GM23338 (cell line): Measurements from ENCODE around the gene LRBA. TPM values are rescaled to one million over a fixed set of nuclear protein-coding genes. Genes with fewer than 3 reads are reported as not detected.

Experiments used
- ATAC-seq: fragments of 200-7000 bp; cut with Tn5 transposase; 3 replicates; pipeline ENCODE4 v1.9.1; 2020
- DNase-seq: peaks from one replicate; pipeline ENCODE4 v3.0.0-alpha.2; 2015; ENCODE audit warnings: low spot score
- H2AFZ ChIP-seq: fragments of 200-600 bp; sonication (generic); 2 replicates; pipeline ENCODE4 v1.8.0; 2016; ENCODE audit warnings: antibody characterized with exemption, mild to moderate bottlenecking, moderate library complexity
- H3F3A ChIP-seq: fragments of 200-600 bp; sonication (generic); replicated peaks from 2 replicates; pipeline ENCODE4 v1.8.0; 2017; ENCODE audit warnings: antibody characterized with exemption, mixed run types, low read depth
- H3K27ac ChIP-seq: fragments of 200-600 bp; sonication (generic); 2 replicates; pipeline ENCODE4 v1.6.1; 2016; ENCODE audit warnings: low read depth
- H3K27me3 ChIP-seq: fragments of 200-600 bp; sonication (generic); 2 replicates; pipeline ENCODE4 v1.8.0; 2016; ENCODE audit warnings: mild to moderate bottlenecking, mixed run types, moderate library complexity; ENCODE audit not compliant: insufficient read depth
- H3K36me3 ChIP-seq: fragments of 200-600 bp; sonication (generic); 2 replicates; pipeline ENCODE4 v1.8.0; 2016; ENCODE audit warnings: mild to moderate bottlenecking; ENCODE audit not compliant: insufficient read depth
- H3K4me1 ChIP-seq: fragments of 200-600 bp; sonication (generic); 2 replicates; pipeline ENCODE4 v1.8.0; 2016; ENCODE audit warnings: mild to moderate bottlenecking, moderate library complexity; ENCODE audit not compliant: insufficient read depth
- H3K4me2 ChIP-seq: fragments of 200-600 bp; sonication (generic); 2 replicates; pipeline ENCODE4 v1.7.1; 2017; ENCODE audit warnings: mixed run types
- H3K4me3 ChIP-seq: fragments of 200-600 bp; sonication (generic); 2 replicates; pipeline ENCODE4 v1.6.1; 2016; ENCODE audit warnings: mixed run types
- H3K79me2 ChIP-seq: fragments of 200-600 bp; sonication (generic); replicated peaks from 2 replicates; pipeline ENCODE4 v1.8.0; 2017; ENCODE audit warnings: mild to moderate bottlenecking; ENCODE audit not compliant: insufficient read depth
- H3K9me2 ChIP-seq: fragments of 200-600 bp; sonication (generic); 2 replicates; pipeline ENCODE4 v1.8.0; 2017; ENCODE audit not compliant: insufficient read depth
- H4K20me1 ChIP-seq: fragments of 200-600 bp; sonication (generic); replicated peaks from 2 replicates; pipeline ENCODE4 v1.8.0; 2017; ENCODE audit warnings: mild to moderate bottlenecking; ENCODE audit not compliant: insufficient read depth
- H3K27ac Mint-ChIP-seq: 2 replicates; pipeline ENCODE4 v1.8.0; 2020; ENCODE audit warnings: inconsistent platforms, mild to moderate bottlenecking, moderate library complexity, mixed read lengths
- H3K27me3 Mint-ChIP-seq: 3 replicates; pipeline ENCODE4 v1.8.0; 2022; ENCODE audit warnings: low read depth, mild to moderate bottlenecking, moderate library complexity, mixed read lengths, inconsistent platforms; ENCODE audit not compliant: insufficient read depth, poor library complexity
- H3K36me3 Mint-ChIP-seq: 3 replicates; pipeline ENCODE4 v1.8.0; 2021; ENCODE audit warnings: low read depth, mild to moderate bottlenecking, inconsistent platforms, moderate library complexity, mixed read lengths
- H3K4me1 Mint-ChIP-seq: 3 replicates; pipeline ENCODE4 v1.8.0; 2020; ENCODE audit warnings: mild to moderate bottlenecking, inconsistent platforms, mixed read lengths
- H3K4me3 Mint-ChIP-seq: 3 replicates; pipeline ENCODE4 v1.8.0; 2021; ENCODE audit warnings: moderate library complexity, mild to moderate bottlenecking, inconsistent platforms, mixed read lengths
- H3K9me3 Mint-ChIP-seq: 3 replicates; pipeline ENCODE4 v1.8.0; 2020; ENCODE audit warnings: moderate library complexity, mild to moderate bottlenecking, inconsistent platforms, mixed read lengths
- CTCF ChIP-seq, 2 experiments: fragments of 200-600 bp in 1 of 2; sonication (generic) in 1 of 2; conservative IDR thresholded peaks; 2 replicates each; pipeline versions ENCODE4 v1.5.1 to v1.6.1; 2016 to 2017; ENCODE audit warnings: antibody characterized with exemption in 2 of 2, low read depth in 2 of 2, mild to moderate bottlenecking in 2 of 2, moderate library complexity in 1 of 2
- ETS1 ChIP-seq: IDR thresholded peaks from 2 replicates; pipeline ENCODE4 v1.6.1; 2016; ENCODE audit warnings: antibody characterized with exemption
- EZH2 ChIP-seq: fragments of 200-600 bp; sonication (generic); IDR thresholded peaks from one replicate; pipeline ENCODE4 v1.8.0; 2017; ENCODE audit warnings: antibody characterized with exemption, mild to moderate bottlenecking, low read depth; ENCODE audit not compliant: unreplicated experiment
- JUNB ChIP-seq: IDR thresholded peaks from one replicate; pipeline ENCODE4 v1.6.1; 2016; ENCODE audit warnings: antibody characterized with exemption; ENCODE audit not compliant: unreplicated experiment
- NANOG ChIP-seq: IDR thresholded peaks from 2 replicates; pipeline ENCODE4 v1.6.1; 2016; ENCODE audit warnings: antibody characterized with exemption, borderline replicate concordance
- POLR2AphosphoS5 ChIP-seq: IDR thresholded peaks from 2 replicates; pipeline ENCODE4 v1.6.1; 2016; ENCODE audit warnings: antibody characterized with exemption, low read depth
- ZNF114 ChIP-seq: fragments of 250-450 bp; sonication (Bioruptor Pico); IDR thresholded peaks from 2 replicates; pipeline ENCODE4 v1.5.0; 2020; ENCODE audit warnings: mild to moderate bottlenecking, moderate library complexity
- ZNF331 ChIP-seq: fragments of 250-450 bp; sonication (Bioruptor Pico); IDR thresholded peaks from 2 replicates; pipeline ENCODE4 v1.5.0; 2020; ENCODE audit warnings: low read depth, mild to moderate bottlenecking, moderate library complexity
- ZNF462 ChIP-seq: fragments of 250-450 bp; sonication (Bioruptor Pico); IDR thresholded peaks from 2 replicates; pipeline ENCODE4 v1.5.0; 2020; ENCODE audit warnings: mild to moderate bottlenecking, moderate library complexity
- polyA plus RNA-seq: library from polyadenylated mRNA; unstranded; fragments of >200 nt; fragmentation: Nextera tagmentation; extraction: Ambion mirVana; gene quantifications from 2 replicates; pipeline ENCODE4 v1.2.1, GENCODE V29; 2016
- total RNA-seq: library from RNA; depleted of rRNA; stranded (reverse); fragments of >200 nt; shearing (Covaris generic); gene quantifications from 2 replicates; pipeline ENCODE4 v1.2.3, GENCODE V29; 2014

Gene LRBA
- total and polyA plus RNA-seq, 2 experiments from 2014 or later: 23.3 to 126 TPM

- no peak for TF ChIP-seq ZNF114 (CRISPR knock-in tag)
- no peak overlapping the region for H3K4me3 Mint-ChIP-seq
Measured at GRCh38 chr4:150255610-150256224, 759.4 kb downstream of the LRBA start.

GRCh38 chr4:150253965-150254630 is 761.0 kb downstream of the LRBA start:
- H3K4me3 Mint-ChIP-seq: no peak overlapping the region
- no peak for TF ChIP-seq CTCF (conservative IDR thresholded peaks at IDR 0.05; ENCODE audit: low read depth in 2 of 2)
- TF ChIP-seq NANOG: no peak
- no peak for TF ChIP-seq POLR2AphosphoS5
- TF ChIP-seq ZNF462 (CRISPR knock-in tag): no peak
- TF ChIP-seq EZH2: no peak
- no peak for TF ChIP-seq JUNB
- TF ChIP-seq ETS1: no peak
- no peak for TF ChIP-seq ZNF331 (CRISPR knock-in tag)

More at GRCh38 chr4:150255610-150256224, 759.4 kb downstream of the LRBA start:
- no peaks in the 10 kb centered on the region for H4K20me1 ChIP-seq
- H3K9me2 ChIP-seq: no peaks in the 10 kb centered on the region
- Mint-ChIP-seq H3K27ac (no peak overlapping the region), H3K4me1 (peaks cover 37% of the 10 kb centered on the region), H3K36me3 (no peaks in the 10 kb centered on the region), H3K9me3 (peaks cover 2% of the 10 kb centered on the region; the same call in 1 of the 3 replicates), H3K27me3 (peaks cover 18% of the 10 kb centered on the region)
- no peaks in the 10 kb centered on the region for H3F3A ChIP-seq
- no peak overlapping the region for H3K4me2 ChIP-seq
- H3K79me2 ChIP-seq: no peaks in the 10 kb centered on the region
- H3K4me1 ChIP-seq: peaks cover 22% of the 10 kb centered on the region
- no peak for ATAC-seq
- no peak for DNase-seq
- no peak overlapping the region for H3K4me3 ChIP-seq
- H3K27ac ChIP-seq: no peak overlapping the region
- no peaks in the 10 kb centered on the region for H3K27me3 ChIP-seq
- H3K36me3 ChIP-seq: no peaks in the 10 kb centered on the region; the same call in 1 of the 2 replicates
- peak overlapping the region; percentile 84; the same call in 1 of the 2 replicates for H2AFZ ChIP-seq

More at GRCh38 chr4:150253965-150254630, 761.0 kb downstream of the LRBA start:
- Histone ChIP-seq H3K27ac (no peak overlapping the region), H3K4me2 (no peak overlapping the region), H3K4me1 (peaks cover 17% of the 10 kb centered on the region), H2AFZ (no peak overlapping the region), H4K20me1 (no peaks in the 10 kb centered on the region), H3K27me3 (no peaks in the 10 kb centered on the region), H3K79me2 (no peaks in the 10 kb centered on the region), H3F3A (no peaks in the 10 kb centered on the region), H3K9me2 (no peaks in the 10 kb centered on the region), H3K4me3 (no peak overlapping the region), H3K36me3 (no peaks in the 10 kb centered on the region; the same call in 1 of the 2 replicates)
- Mint-ChIP-seq H3K9me3 (peaks cover 4% of the 10 kb centered on the region; the same call in 2 of the 3 replicates), H3K27me3 (peaks cover 26% of the 10 kb centered on the region), H3K27ac (no peak overlapping the region), H3K4me1 (peaks cover 26% of the 10 kb centered on the region), H3K36me3 (no peaks in the 10 kb centered on the region)
- DNase-seq: no peak
- no peak for ATAC-seq
